IMR-90 (cell line): ENCODE measurements around the gene POR.

Source experiments
- BHLHE40 ChIP-seq: fragments of 150-350 bp; IDR thresholded peaks from 2 replicates; pipeline ENCODE4 v1.6.1; 2016; ENCODE audit warnings: mild to moderate bottlenecking, low read depth, low read length
- CEBPB ChIP-seq: IDR thresholded peaks from 2 replicates; pipeline ENCODE4 v1.6.1; 2012; ENCODE audit warnings: low read depth, low read length, improper control_type of control experiment
- CTCF ChIP-seq: conservative IDR thresholded peaks from 2 replicates; pipeline ENCODE4 v1.5.1; 2012; ENCODE audit warnings: mild to moderate bottlenecking, low read depth, low read length, improper control_type of control experiment
- ELK1 ChIP-seq: fragments of 150-350 bp; IDR thresholded peaks from 2 replicates; pipeline ENCODE4 v1.6.1; 2016; ENCODE audit warnings: low read depth, mild to moderate bottlenecking, low read length, moderate library complexity, borderline replicate concordance
- POLR2A ChIP-seq: IDR thresholded peaks from 2 replicates; pipeline ENCODE4 v1.6.1; 2012; ENCODE audit warnings: mild to moderate bottlenecking, low read depth, low read length
- RAD21 ChIP-seq: IDR thresholded peaks from 2 replicates; pipeline ENCODE4 v1.6.1; 2012; ENCODE audit warnings: low read length, improper control_type of control experiment
- RCOR1 ChIP-seq: IDR thresholded peaks from 2 replicates; pipeline ENCODE4 v1.6.1; 2012; ENCODE audit warnings: mild to moderate bottlenecking, low read length, improper control_type of control experiment; ENCODE audit not compliant: insufficient replicate concordance
- SMC3 ChIP-seq: fragments of 150-350 bp; IDR thresholded peaks from 2 replicates; pipeline ENCODE4 v1.6.1; 2016; ENCODE audit warnings: low read depth, mild to moderate bottlenecking, antibody characterized with exemption, low read length, moderate library complexity

- no peak for TF ChIP-seq CTCF
- no peak for TF ChIP-seq POLR2A
- no peak for TF ChIP-seq CEBPB
- no peak for TF ChIP-seq SMC3
- TF ChIP-seq ELK1 = no peak
- TF ChIP-seq BHLHE40 = no peak
- TF ChIP-seq RAD21 = no peak
- TF ChIP-seq RCOR1 = no peak
Observed at GRCh38 chr7:76003351-76003750, 88.4 kb downstream of the POR start.
